Chondrocyte (in vitro differentiated cells): ENCODE measurements around the gene CALU. TPM values are rescaled to one million over a fixed set of nuclear protein-coding genes. Genes with fewer than 3 reads are reported as not detected.

ENCODE experiments used
- DNase-seq: peaks from one replicate; pipeline ENCODE4 v3.0.0; 2021; ENCODE audit warnings: mixed read lengths, low spot score
- H3K27ac Mint-ChIP-seq: one replicate; pipeline ENCODE4 v1.8.0; 2021; ENCODE audit warnings: mild to moderate bottlenecking, moderate library complexity, mixed read lengths; ENCODE audit not compliant: unreplicated experiment
- H3K27me3 Mint-ChIP-seq: 2 replicates; pipeline ENCODE4 v1.8.0; 2021; ENCODE audit warnings: low read depth, mixed read lengths
- H3K36me3 Mint-ChIP-seq: 2 replicates; pipeline ENCODE4 v1.8.0; 2021; ENCODE audit warnings: low read depth, mixed read lengths
- H3K4me1 Mint-ChIP-seq: 2 replicates; pipeline ENCODE4 v1.8.0; 2021; ENCODE audit warnings: low read depth, mild to moderate bottlenecking, mixed read lengths
- H3K4me3 Mint-ChIP-seq: one replicate; pipeline ENCODE4 v1.8.0; 2021; ENCODE audit warnings: mild to moderate bottlenecking, moderate library complexity, mixed read lengths; ENCODE audit not compliant: unreplicated experiment
- H3K9me3 Mint-ChIP-seq: 2 replicates; pipeline ENCODE4 v1.8.0; 2021; ENCODE audit warnings: low read depth, mixed read lengths
- total RNA-seq: library from RNA; stranded (reverse); gene quantifications from 3 replicates; pipeline ENCODE4 v1.2.1, GENCODE V29; 2021
- TF ChIP-seq, protein P1 (sequence below): fragments of 200-600 bp; sonication (generic); IDR thresholded peaks from 2 replicates; pipeline ENCODE4 v1.5.0; 2021; ENCODE audit warnings: antibody characterized with exemption, mild to moderate bottlenecking, moderate library complexity

The CALU gene
- total RNA-seq, 1 donor from 2014 or later: 731 TPM

- Mint-ChIP-seq H3K4me3 (no peak overlapping the region), H3K36me3 (peaks cover 25% of the 10 kb centered on the region), H3K27me3 (no peaks in the 10 kb centered on the region), H3K27ac (peak overlapping the region; percentile 83), H3K4me1 (peaks cover 19% of the 10 kb centered on the region), H3K9me3 (peaks cover 20% of the 10 kb centered on the region)
- DNase-seq: no peak
- TF ChIP-seq, protein P1, sequence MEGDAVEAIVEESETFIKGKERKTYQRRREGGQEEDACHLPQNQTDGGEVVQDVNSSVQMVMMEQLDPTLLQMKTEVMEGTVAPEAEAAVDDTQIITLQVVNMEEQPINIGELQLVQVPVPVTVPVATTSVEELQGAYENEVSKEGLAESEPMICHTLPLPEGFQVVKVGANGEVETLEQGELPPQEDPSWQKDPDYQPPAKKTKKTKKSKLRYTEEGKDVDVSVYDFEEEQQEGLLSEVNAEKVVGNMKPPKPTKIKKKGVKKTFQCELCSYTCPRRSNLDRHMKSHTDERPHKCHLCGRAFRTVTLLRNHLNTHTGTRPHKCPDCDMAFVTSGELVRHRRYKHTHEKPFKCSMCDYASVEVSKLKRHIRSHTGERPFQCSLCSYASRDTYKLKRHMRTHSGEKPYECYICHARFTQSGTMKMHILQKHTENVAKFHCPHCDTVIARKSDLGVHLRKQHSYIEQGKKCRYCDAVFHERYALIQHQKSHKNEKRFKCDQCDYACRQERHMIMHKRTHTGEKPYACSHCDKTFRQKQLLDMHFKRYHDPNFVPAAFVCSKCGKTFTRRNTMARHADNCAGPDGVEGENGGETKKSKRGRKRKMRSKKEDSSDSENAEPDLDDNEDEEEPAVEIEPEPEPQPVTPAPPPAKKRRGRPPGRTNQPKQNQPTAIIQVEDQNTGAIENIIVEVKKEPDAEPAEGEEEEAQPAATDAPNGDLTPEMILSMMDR: no peak
Measured at GRCh38 chr7:128777156-128778123, 38.3 kb downstream of the CALU start.

DNA sequence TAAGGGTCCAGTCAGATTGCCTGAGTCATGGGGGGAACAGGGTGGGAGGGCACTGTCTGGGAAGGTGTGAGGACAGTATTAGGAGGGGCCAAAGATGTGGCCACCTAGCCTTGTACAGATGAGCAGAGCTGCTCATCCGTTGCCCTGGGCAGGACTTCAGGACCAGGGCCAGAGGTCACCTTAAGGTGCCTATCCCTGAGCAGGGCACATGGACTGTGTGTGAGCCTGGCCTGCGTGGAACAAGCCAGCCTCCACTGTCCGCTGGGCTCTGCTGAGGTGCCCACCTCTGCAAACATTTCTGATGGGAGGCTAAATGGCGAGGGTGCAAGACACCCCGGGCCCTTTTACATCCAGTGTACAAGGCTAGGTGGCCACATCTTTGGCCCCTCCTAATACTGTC, 39.8 kb downstream of the CALU start:
- Mint-ChIP-seq H3K27me3 (no peaks in the 10 kb centered on the region), H3K36me3 (peaks cover 15% of the 10 kb centered on the region), H3K4me3 (no peak overlapping the region), H3K4me1 (peaks cover 23% of the 10 kb centered on the region), H3K9me3 (peaks cover 20% of the 10 kb centered on the region), H3K27ac (no peak overlapping the region)
- no peak for DNase-seq
- TF ChIP-seq, protein P1: no peak

DNA sequence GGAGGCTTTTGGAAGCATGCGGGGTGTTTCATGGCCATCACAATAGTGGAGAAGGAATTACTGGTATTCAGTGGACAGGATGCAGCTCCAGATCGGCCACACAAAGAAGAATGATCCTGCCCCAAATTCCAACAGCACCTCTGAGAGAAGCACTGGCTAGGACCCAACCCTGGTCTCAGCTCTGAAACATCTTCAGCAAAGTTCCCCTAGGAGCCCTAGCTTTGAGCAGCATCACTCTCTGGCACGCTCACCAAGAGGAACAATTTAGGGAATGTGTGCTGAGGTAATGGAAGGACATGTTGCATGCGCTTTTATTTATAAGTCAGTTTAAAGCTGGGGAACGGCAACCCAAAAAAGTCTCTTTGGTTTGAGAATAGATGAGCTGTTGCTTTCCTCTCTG, 42.0 kb downstream of the CALU start:
- DNase-seq: no peak
- H3K4me3 Mint-ChIP-seq: no peak overlapping the region

DNA sequence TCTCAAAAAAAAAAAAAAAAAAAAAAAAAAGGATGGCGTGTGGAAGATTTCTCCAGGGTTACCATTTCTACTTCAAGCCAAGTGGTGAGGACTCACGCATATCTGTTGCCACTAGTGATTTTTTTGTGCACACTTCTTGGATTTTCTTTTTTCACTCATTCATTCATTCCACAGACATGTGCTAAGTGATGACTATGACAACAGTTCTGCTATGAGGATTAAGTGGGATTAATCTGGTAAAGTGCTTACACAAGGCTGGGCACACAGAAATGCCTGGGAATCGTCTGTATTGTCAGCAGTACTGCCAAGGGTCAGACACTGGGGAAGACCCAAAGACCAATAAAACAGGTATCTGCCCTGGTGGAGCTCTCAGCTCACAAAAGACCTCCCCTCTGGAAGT, 42.7 kb downstream of the CALU start:
- H3K4me3 Mint-ChIP-seq: no peak overlapping the region
- TF ChIP-seq, protein P1: no peak
- peaks cover 7% of the 10 kb centered on the region for H3K36me3 Mint-ChIP-seq
- peaks cover 18% of the 10 kb centered on the region for H3K4me1 Mint-ChIP-seq
- DNase-seq: no peak
- H3K27me3 Mint-ChIP-seq: no peaks in the 10 kb centered on the region
- no peak overlapping the region for H3K27ac Mint-ChIP-seq
- peaks cover 19% of the 10 kb centered on the region for H3K9me3 Mint-ChIP-seq

More for the DNA sequence above, 42.0 kb downstream of the CALU start:
- Mint-ChIP-seq H3K4me1 (peaks cover 23% of the 10 kb centered on the region), H3K9me3 (peaks cover 22% of the 10 kb centered on the region), H3K36me3 (peaks cover 6% of the 10 kb centered on the region), H3K27ac (no peak overlapping the region), H3K27me3 (no peaks in the 10 kb centered on the region)
- TF ChIP-seq, protein P1: no peak

DNA sequence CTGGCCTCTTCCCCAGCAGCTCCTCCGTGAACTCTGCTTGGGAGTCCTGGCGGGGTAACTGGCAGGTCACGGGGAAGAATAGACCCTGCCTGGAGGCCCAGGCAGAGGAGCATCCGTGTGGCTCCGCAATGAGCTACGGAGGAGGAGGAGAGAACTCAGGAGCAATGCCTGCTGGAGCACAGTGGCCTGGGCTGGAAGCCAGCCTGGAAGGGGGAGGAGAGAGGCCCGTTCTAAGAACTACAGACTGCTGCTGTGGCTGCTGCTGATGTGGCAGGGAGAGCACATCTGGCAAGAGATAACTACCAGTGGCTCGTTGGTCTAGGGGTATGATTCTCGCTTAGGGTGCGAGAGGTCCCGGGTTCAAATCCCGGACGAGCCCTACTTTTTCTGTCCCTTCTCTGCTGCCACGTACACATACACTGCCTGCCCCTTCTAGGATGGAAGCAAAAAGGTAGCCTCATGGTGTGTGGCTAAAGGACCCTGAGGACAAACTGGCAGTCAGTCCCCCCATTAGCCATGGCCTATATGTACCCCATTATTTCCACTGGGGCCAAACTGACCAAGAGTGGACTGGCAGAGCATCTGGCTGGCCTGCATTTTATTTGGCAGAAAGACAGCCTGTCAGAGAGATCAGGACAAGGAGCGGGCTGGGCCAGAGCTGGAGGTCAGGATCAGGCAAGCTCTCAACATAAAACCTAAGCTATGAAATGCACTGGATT, 44.1 kb downstream of the CALU start:
- no peak for DNase-seq
- TF ChIP-seq, protein P1: no peak
- peaks cover 7% of the 10 kb centered on the region for H3K4me1 Mint-ChIP-seq
- H3K27me3 Mint-ChIP-seq: peaks cover under 1% of the 10 kb centered on the region
- no peak overlapping the region for H3K4me3 Mint-ChIP-seq
- peaks cover 4% of the 10 kb centered on the region for H3K9me3 Mint-ChIP-seq
- H3K36me3 Mint-ChIP-seq: peaks cover 2% of the 10 kb centered on the region
- peak overlapping the region; percentile 55 for H3K27ac Mint-ChIP-seq
